Karpas-422 (cell line): ENCODE measurements around the gene AADACL2. TPM values are rescaled to one million over a fixed set of nuclear protein-coding genes. Genes with fewer than 3 reads are reported as not detected.

Experiments used
- DNase-seq: peaks from one replicate; pipeline ENCODE4 v3.0.0-alpha.2; 2015
- H2AFZ ChIP-seq: fragments of 200-600 bp; sonication (generic); 2 replicates; pipeline ENCODE4 v1.6.1; 2014; ENCODE audit warnings: antibody characterized with exemption, low read length, mixed read lengths
- H3K27ac ChIP-seq: fragments of 200-600 bp; sonication (generic); 2 replicates; pipeline ENCODE4 v1.5.1; 2014; ENCODE audit warnings: mild to moderate bottlenecking, low read length, moderate library complexity
- H3K27me3 ChIP-seq: fragments of 200-600 bp; sonication (generic); 2 replicates; pipeline ENCODE4 v1.6.1; 2014; ENCODE audit warnings: low read length, mixed read lengths
- H3K36me3 ChIP-seq: fragments of 200-600 bp; sonication (generic); 2 replicates; pipeline ENCODE4 v1.6.1; 2014; ENCODE audit warnings: low read length, mixed read lengths; ENCODE audit not compliant: insufficient read depth
- H3K4me1 ChIP-seq: fragments of 200-600 bp; sonication (generic); 2 replicates; pipeline ENCODE4 v1.6.1; 2014; ENCODE audit warnings: mild to moderate bottlenecking, low read length, mixed read lengths
- H3K4me2 ChIP-seq: fragments of 200-600 bp; sonication (generic); 2 replicates; pipeline ENCODE4 v1.6.1; 2014; ENCODE audit warnings: low read length, low read depth, mild to moderate bottlenecking; ENCODE audit not compliant: poor library complexity, severe bottlenecking
- H3K4me3 ChIP-seq: fragments of 200-600 bp; sonication (generic); 2 replicates; pipeline ENCODE4 v1.5.1; 2014; ENCODE audit warnings: mild to moderate bottlenecking, antibody characterized with exemption, low read length, mixed read lengths
- H3K79me2 ChIP-seq: fragments of 200-600 bp; sonication (generic); 2 replicates; pipeline ENCODE4 v1.6.1; 2014; ENCODE audit warnings: mild to moderate bottlenecking, low read length, mixed read lengths
- H3K9ac ChIP-seq: fragments of 200-600 bp; sonication (generic); 2 replicates; pipeline ENCODE4 v1.6.0; 2014; ENCODE audit warnings: low read length
- H3K9me2 ChIP-seq: fragments of 200-600 bp; sonication (generic), shearing (Covaris generic); replicated peaks from 2 replicates; pipeline ENCODE4 v1.6.0; 2014; ENCODE audit warnings: mild to moderate bottlenecking, low read length, moderate library complexity; ENCODE audit not compliant: insufficient read depth
- H3K9me3 ChIP-seq: fragments of 300-700, 200-600 bp; sonication (generic); 2 replicates; pipeline ENCODE4 v1.6.1; 2014; ENCODE audit warnings: low read length, mixed read lengths
- H4K20me1 ChIP-seq: fragments of 200-600 bp; sonication (generic); 2 replicates; pipeline ENCODE4 v1.6.1; 2014; ENCODE audit warnings: mild to moderate bottlenecking, antibody characterized with exemption, low read length, low read depth; ENCODE audit not compliant: insufficient read depth
- total RNA-seq: library from RNA; depleted of rRNA; stranded (reverse); fragments of >200 nt; shearing (Covaris generic); gene quantifications from 2 replicates; pipeline ENCODE4 v1.2.3, GENCODE V29; 2014; ENCODE audit warnings: low replicate concordance; rRNA removed

AADACL2 gene, protein sequence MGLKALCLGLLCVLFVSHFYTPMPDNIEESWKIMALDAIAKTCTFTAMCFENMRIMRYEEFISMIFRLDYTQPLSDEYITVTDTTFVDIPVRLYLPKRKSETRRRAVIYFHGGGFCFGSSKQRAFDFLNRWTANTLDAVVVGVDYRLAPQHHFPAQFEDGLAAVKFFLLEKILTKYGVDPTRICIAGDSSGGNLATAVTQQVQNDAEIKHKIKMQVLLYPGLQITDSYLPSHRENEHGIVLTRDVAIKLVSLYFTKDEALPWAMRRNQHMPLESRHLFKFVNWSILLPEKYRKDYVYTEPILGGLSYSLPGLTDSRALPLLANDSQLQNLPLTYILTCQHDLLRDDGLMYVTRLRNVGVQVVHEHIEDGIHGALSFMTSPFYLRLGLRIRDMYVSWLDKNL
- not detected in 2 replicates for total RNA-seq

DNA sequence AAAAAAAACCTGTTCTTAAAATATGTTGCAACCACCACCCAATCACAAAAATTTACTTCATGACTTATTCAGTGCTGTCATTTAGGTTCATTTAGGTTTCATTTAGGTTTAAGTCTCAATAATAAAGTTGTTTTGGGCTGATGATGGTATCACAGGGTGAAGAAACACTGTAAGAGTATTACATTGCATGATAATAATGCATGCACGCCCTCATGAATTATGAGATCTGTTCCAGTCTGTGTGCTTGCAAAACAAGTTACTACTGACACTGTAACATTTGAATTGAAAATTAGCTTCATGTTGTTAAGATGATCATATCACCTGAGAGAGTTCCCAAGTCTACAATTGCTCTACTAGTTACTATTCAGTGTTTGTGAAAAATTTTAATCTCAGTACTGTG lies at the start of gene AADACL2:
Gene AADACL2, plus strand, starts transcription at position 315 of the 400 bp plus-strand sequence. CDS start 109 bp downstream, outside the sequence.
- Histone ChIP-seq H3K9ac (no peak within 1 kb of the TSS), H3K27me3 (no peaks in the 10 kb centered on the region; the same call in 1 of the 2 replicates), H3K27ac (no peak within 1 kb of the TSS), H2AFZ (no peak within 1 kb of the TSS), H3K36me3 (no peaks in the 10 kb centered on the region), H3K9me3 (no peaks in the 10 kb centered on the region), H4K20me1 (no peaks in the 10 kb centered on the region), H3K9me2 (no peaks in the 10 kb centered on the region), H3K4me2 (no peak within 1 kb of the TSS), H3K4me3 (no peak within 1 kb of the TSS), H3K79me2 (no peaks in the 10 kb centered on the region), H3K4me1 (no peaks in the 10 kb centered on the region)
- no peak for DNase-seq

DNA sequence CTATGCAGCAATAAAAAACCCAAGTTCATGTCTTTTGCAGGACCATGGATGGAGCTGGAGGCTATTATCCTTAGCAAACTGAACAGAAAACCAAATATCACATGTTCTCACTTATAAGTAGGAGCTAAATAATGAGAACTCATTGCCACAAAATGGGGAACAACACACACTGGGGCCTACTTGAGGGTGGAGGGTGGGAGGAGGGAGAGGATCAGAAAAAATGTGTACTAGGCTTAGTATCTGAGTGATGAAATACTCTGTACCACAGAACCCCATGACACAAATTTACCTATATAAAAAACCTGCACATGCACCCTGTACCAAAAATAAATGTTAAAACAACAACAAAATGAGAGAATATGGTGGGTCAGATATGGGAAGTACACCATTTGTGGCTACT lies 49.6 kb upstream of the AADACL2 start:
- Histone ChIP-seq H3K9me3 (no peaks in the 10 kb centered on the region), H3K27ac (no peak overlapping the region), H3K4me1 (no peaks in the 10 kb centered on the region), H3K9me2 (no peaks in the 10 kb centered on the region), H3K4me3 (no peak overlapping the region), H4K20me1 (no peaks in the 10 kb centered on the region), H3K9ac (no peak overlapping the region), H3K27me3 (no peaks in the 10 kb centered on the region), H3K4me2 (no peak overlapping the region), H3K36me3 (no peaks in the 10 kb centered on the region), H3K79me2 (no peaks in the 10 kb centered on the region), H2AFZ (no peak overlapping the region)
- no peak for DNase-seq

DNA sequence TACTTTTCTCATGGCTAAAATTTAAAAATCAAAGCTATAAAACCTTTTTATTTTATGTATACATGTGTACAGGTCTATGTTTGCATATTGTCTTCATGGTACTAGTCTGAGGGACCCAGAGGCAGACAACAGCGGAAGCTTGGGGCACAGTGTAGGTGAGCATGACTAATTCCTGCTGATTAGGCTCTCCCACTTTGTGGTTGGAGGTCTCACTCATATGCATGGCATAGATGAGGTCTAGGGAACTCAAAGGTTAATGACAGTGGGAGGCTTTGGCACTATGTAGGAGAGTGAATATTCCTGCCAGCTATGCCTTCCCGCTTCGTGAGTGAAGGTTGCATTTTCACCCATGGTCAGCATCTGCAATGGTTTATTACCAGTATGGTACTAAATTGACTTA lies 47.5 kb upstream of the AADACL2 start:
- no peaks in the 10 kb centered on the region for H3K4me1 ChIP-seq
- H3K9ac ChIP-seq, result no peak overlapping the region
- no peak overlapping the region for H3K4me2 ChIP-seq
- H3K4me3 ChIP-seq, result no peak overlapping the region
- H3K79me2 ChIP-seq, result no peaks in the 10 kb centered on the region
- no peak for DNase-seq
- no peaks in the 10 kb centered on the region for H3K36me3 ChIP-seq
- H4K20me1 ChIP-seq, result no peaks in the 10 kb centered on the region
- H3K27ac ChIP-seq, result no peak overlapping the region
- no peaks in the 10 kb centered on the region for H3K27me3 ChIP-seq
- no peaks in the 10 kb centered on the region for H3K9me2 ChIP-seq
- no peaks in the 10 kb centered on the region for H3K9me3 ChIP-seq
- H2AFZ ChIP-seq, result no peak overlapping the region

DNA sequence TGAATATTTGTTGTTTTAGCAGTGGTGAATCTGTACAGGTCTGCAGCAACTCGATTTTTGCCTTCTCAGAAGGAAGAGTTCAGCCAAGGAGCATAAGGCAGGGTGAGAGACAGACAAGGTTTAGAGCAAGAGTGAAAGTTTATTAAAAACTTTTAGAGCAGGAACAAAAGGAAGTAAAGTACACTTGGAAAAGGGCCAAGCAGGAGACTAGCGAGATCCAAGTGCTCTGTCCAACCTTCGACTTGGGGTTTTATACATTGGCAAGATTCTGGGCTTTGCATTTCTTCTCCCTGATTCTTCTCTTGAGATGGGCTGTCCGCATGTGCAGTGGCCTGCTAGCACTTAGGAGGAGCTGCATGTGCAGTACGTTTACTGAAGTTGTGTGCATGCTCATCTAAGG lies 46.7 kb upstream of the AADACL2 start:
- H3K9me3 ChIP-seq, result no peaks in the 10 kb centered on the region
- H3K4me3 ChIP-seq, result no peak overlapping the region
- H3K79me2 ChIP-seq, result no peaks in the 10 kb centered on the region
- no peak overlapping the region for H3K27ac ChIP-seq
- no peak overlapping the region for H3K9ac ChIP-seq
- no peak overlapping the region for H2AFZ ChIP-seq
- H3K9me2 ChIP-seq, result no peaks in the 10 kb centered on the region
- no peak for DNase-seq
- no peak overlapping the region for H3K4me2 ChIP-seq
- H4K20me1 ChIP-seq, result no peaks in the 10 kb centered on the region
- H3K4me1 ChIP-seq, result no peaks in the 10 kb centered on the region
- no peaks in the 10 kb centered on the region for H3K36me3 ChIP-seq
- no peaks in the 10 kb centered on the region for H3K27me3 ChIP-seq

DNA sequence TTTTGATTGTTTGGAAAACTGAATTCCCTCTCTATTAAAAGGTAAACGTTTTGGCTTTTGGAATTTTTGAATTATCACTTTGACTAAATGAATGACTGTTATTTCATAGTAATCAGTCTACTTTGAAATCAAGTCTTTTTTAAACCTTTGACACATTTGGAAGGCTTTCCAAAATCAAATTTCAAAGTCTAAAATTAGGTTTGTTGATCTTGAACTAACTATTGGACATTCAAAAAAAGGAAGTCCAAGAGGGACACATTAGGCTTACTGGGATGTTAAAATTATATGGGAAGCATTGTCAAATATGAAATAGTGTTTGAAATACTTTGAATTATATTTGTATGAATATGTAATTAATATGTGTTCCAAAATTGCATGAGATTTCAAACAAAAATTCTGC lies 45.2 kb upstream of the AADACL2 start:
- DNase-seq, result no peak
- Histone ChIP-seq H3K27ac (no peak overlapping the region), H3K27me3 (no peaks in the 10 kb centered on the region), H4K20me1 (no peaks in the 10 kb centered on the region), H3K4me2 (no peak overlapping the region), H2AFZ (no peak overlapping the region), H3K36me3 (no peaks in the 10 kb centered on the region), H3K9me3 (no peaks in the 10 kb centered on the region), H3K4me3 (no peak overlapping the region), H3K9me2 (no peaks in the 10 kb centered on the region), H3K9ac (no peak overlapping the region), H3K79me2 (no peaks in the 10 kb centered on the region), H3K4me1 (no peaks in the 10 kb centered on the region)

DNA sequence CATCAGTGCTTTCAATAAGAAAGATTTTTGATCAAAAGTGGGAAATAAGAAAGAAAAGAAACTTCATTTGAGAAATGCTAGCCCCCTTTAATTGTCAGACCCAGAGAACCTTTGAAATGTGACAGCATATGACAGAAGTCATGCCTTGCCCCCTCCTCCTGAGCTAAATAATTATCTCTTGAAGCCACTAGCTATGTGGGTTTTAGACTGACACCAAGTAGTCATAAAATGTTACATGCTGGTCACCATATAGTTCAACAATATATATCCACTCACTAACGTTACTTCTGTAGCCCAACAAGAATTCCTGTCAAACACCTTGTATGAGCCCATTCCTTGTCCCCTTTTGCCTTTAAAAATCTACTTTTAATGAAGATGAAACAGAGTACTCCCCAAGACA lies 43.1 kb upstream of the AADACL2 start:
- Histone ChIP-seq H3K9me2 (no peaks in the 10 kb centered on the region), H3K27me3 (no peaks in the 10 kb centered on the region), H3K9me3 (no peaks in the 10 kb centered on the region), H3K4me2 (no peak overlapping the region), H3K27ac (no peak overlapping the region), H3K9ac (no peak overlapping the region), H3K36me3 (no peaks in the 10 kb centered on the region), H3K4me3 (no peak overlapping the region), H3K4me1 (no peaks in the 10 kb centered on the region), H3K79me2 (no peaks in the 10 kb centered on the region), H4K20me1 (no peaks in the 10 kb centered on the region), H2AFZ (no peak overlapping the region)
- no peak for DNase-seq

DNA sequence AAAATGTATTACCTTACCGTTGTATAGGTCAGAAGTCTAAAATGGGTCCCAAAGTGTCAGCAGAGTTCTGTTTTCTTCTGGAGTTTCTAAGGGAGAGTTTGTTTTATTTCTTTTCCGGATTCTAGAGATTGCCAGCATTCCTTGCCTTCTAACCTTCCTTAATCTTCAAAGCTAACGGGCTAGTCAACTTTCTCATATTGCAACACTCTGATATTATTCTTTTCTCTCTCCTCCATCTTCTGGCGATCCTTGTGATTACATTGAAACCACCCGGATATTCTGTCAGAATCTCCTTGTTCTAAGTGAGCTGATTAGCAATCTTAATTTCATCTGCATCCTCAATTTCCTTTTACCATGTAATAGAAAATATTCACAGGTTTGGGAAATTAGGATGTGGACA lies 36.2 kb upstream of the AADACL2 start:
- Histone ChIP-seq H3K9me3 (no peaks in the 10 kb centered on the region), H3K27ac (no peak overlapping the region), H3K4me3 (no peak overlapping the region), H4K20me1 (no peaks in the 10 kb centered on the region), H3K9me2 (no peaks in the 10 kb centered on the region), H3K4me2 (no peak overlapping the region), H3K79me2 (no peaks in the 10 kb centered on the region), H3K9ac (no peak overlapping the region), H3K36me3 (no peaks in the 10 kb centered on the region), H3K27me3 (no peaks in the 10 kb centered on the region), H2AFZ (no peak overlapping the region), H3K4me1 (no peaks in the 10 kb centered on the region)
- DNase-seq, result no peak

DNA sequence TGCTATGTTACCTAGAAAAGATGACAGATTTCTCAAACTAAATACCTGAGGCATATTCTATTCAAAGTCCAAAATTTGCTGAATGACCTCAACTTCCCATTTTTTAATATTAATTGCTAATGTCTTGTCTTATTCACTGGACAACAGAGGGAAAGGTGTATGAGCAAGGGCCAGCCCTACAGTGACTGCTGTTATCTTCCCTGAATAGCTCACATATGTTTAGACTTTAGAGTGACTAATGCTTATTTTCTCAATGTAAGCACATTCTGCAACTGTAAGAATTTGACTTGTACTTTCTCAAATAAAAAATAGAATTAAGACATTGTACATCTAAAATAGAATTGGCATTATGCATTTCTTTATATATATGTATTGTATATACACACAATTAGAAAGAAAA lies 26.5 kb upstream of the AADACL2 start:
- no peak for DNase-seq
- no peaks in the 10 kb centered on the region for H3K9me3 ChIP-seq
- H3K4me1 ChIP-seq, result no peaks in the 10 kb centered on the region
- H4K20me1 ChIP-seq, result no peaks in the 10 kb centered on the region
- no peak overlapping the region for H3K9ac ChIP-seq
- no peak overlapping the region for H2AFZ ChIP-seq
- H3K4me2 ChIP-seq, result no peak overlapping the region
- H3K27me3 ChIP-seq, result no peaks in the 10 kb centered on the region
- H3K9me2 ChIP-seq, result no peaks in the 10 kb centered on the region
- H3K4me3 ChIP-seq, result no peak overlapping the region
- H3K36me3 ChIP-seq, result no peaks in the 10 kb centered on the region
- no peaks in the 10 kb centered on the region for H3K79me2 ChIP-seq
- no peak overlapping the region for H3K27ac ChIP-seq
